ENCODE results near the gene KLF16. TPM values are rescaled to one million over a fixed set of nuclear protein-coding genes. Genes with fewer than 3 reads are reported as not detected.
"Not testable (repeated sequence)": the region's sequence is repeated elsewhere in the genome, so short reads cannot be mapped to it uniquely, and the experiment has no call there.

Gene KLF16
- total RNA-seq, 1 donor, result 6.9 TPM

DNA sequence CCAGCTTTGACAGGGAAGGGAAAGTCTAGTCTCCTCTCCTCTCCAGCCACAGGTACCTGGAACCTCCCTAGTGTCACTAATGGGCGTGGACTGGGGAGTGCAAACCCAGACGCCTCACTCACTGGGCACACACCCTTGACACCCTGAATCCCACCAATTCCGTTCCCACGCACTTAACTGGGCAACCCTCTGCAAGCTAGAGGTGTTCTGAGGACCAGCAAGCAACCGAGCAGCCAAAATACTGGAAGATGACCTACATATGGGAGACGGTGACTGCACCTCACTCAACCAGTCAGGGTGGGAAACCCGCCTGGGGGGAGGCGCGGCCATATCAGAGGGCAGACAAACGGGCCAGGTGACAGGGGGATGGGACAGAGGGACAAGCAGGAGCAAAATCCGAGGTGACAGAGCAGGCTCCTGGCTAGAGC is 20.9 kb upstream of the KLF16 start:
- H3K9me3 ChIP-seq (ENCODE audit: low read depth, low read length), result no peaks in the 10 kb centered on the region
- H3K4me3 ChIP-seq (ENCODE audit: insufficient read depth, low read length), result peak overlapping the region; percentile 94
- H3K4me1 ChIP-seq (ENCODE audit: insufficient read depth, low read length), result peaks cover 10% of the 10 kb centered on the region
- DNase-seq (ENCODE audit: insufficient read length, low spot score, missing footprints), result peak; percentile 93
- TF ChIP-seq, protein P1, sequence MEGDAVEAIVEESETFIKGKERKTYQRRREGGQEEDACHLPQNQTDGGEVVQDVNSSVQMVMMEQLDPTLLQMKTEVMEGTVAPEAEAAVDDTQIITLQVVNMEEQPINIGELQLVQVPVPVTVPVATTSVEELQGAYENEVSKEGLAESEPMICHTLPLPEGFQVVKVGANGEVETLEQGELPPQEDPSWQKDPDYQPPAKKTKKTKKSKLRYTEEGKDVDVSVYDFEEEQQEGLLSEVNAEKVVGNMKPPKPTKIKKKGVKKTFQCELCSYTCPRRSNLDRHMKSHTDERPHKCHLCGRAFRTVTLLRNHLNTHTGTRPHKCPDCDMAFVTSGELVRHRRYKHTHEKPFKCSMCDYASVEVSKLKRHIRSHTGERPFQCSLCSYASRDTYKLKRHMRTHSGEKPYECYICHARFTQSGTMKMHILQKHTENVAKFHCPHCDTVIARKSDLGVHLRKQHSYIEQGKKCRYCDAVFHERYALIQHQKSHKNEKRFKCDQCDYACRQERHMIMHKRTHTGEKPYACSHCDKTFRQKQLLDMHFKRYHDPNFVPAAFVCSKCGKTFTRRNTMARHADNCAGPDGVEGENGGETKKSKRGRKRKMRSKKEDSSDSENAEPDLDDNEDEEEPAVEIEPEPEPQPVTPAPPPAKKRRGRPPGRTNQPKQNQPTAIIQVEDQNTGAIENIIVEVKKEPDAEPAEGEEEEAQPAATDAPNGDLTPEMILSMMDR (IDR thresholded peaks at IDR 0.05; ENCODE audit: extremely low read depth, low read depth, low read length), result no peak
- H3K4me2 ChIP-seq (ENCODE audit: insufficient read depth, low read length), result peak overlapping the region; percentile 96
- H3K27ac ChIP-seq (ENCODE audit: low read depth, low read length), result peak overlapping the region; percentile 80
- peaks cover 38% of the 10 kb centered on the region for H4K20me1 ChIP-seq (ENCODE audit: insufficient read depth, low read length)
- no peaks in the 10 kb centered on the region for H3K36me3 ChIP-seq (ENCODE audit: insufficient read depth, low read length)
- no peaks in the 10 kb centered on the region for H3K27me3 ChIP-seq (ENCODE audit: insufficient read depth, low read length)
- peak overlapping the region; percentile 72 for H2AFZ ChIP-seq (ENCODE audit: low read length)
- H3K79me2 ChIP-seq (ENCODE audit: insufficient read depth, low read length), result peaks cover 47% of the 10 kb centered on the region

GRCh38 chr19:1883784-1884183 is 20.4 kb upstream of the KLF16 start:
- peak overlapping the region; percentile 94 for H3K4me3 ChIP-seq (ENCODE audit: insufficient read depth, low read length)
- DNase-seq (ENCODE audit: insufficient read length, low spot score, missing footprints), result peak; percentile 92
- H3K4me2 ChIP-seq (ENCODE audit: insufficient read depth, low read length), result peak overlapping the region; percentile 96
- H3K27me3 ChIP-seq (ENCODE audit: insufficient read depth, low read length), result no peaks in the 10 kb centered on the region
- H3K9me3 ChIP-seq (ENCODE audit: low read depth, low read length), result no peaks in the 10 kb centered on the region
- H2AFZ ChIP-seq (ENCODE audit: low read length), result no peak overlapping the region
- H3K27ac ChIP-seq (ENCODE audit: low read depth, low read length), result no peak overlapping the region
- TF ChIP-seq, protein P1 (IDR thresholded peaks at IDR 0.05; ENCODE audit: extremely low read depth, low read depth, low read length), result no peak
- H4K20me1 ChIP-seq (ENCODE audit: insufficient read depth, low read length), result peaks cover 38% of the 10 kb centered on the region
- peaks cover 47% of the 10 kb centered on the region for H3K79me2 ChIP-seq (ENCODE audit: insufficient read depth, low read length)
- peaks cover 10% of the 10 kb centered on the region for H3K4me1 ChIP-seq (ENCODE audit: insufficient read depth, low read length)
- H3K36me3 ChIP-seq (ENCODE audit: insufficient read depth, low read length), result no peaks in the 10 kb centered on the region

- Histone ChIP-seq H3K4me2 (ENCODE audit: insufficient read depth, low read length) (peak overlapping the region; percentile 96), H3K79me2 (ENCODE audit: insufficient read depth, low read length) (peaks cover 47% of the 10 kb centered on the region), H3K4me1 (ENCODE audit: insufficient read depth, low read length) (peaks cover 10% of the 10 kb centered on the region), H3K27ac (ENCODE audit: low read depth, low read length) (no peak overlapping the region), H3K27me3 (ENCODE audit: insufficient read depth, low read length) (no peaks in the 10 kb centered on the region), H4K20me1 (ENCODE audit: insufficient read depth, low read length) (peaks cover 38% of the 10 kb centered on the region), H3K4me3 (ENCODE audit: insufficient read depth, low read length) (peak overlapping the region; percentile 94), H3K36me3 (ENCODE audit: insufficient read depth, low read length) (no peaks in the 10 kb centered on the region), H3K9me3 (ENCODE audit: low read depth, low read length) (no peaks in the 10 kb centered on the region), H2AFZ (ENCODE audit: low read length) (no peak overlapping the region)
- TF ChIP-seq, protein P1 (IDR thresholded peaks at IDR 0.05; ENCODE audit: extremely low read depth, low read depth, low read length), result no peak
- peak; percentile 89 for DNase-seq (ENCODE audit: insufficient read length, low spot score, missing footprints)
Measured at GRCh38 chr19:1882786-1883692, 19.7 kb upstream of the KLF16 start.

- Histone ChIP-seq H2AFZ (ENCODE audit: low read length) (no peak overlapping the region), H3K79me2 (ENCODE audit: insufficient read depth, low read length) (peaks cover 47% of the 10 kb centered on the region), H3K4me1 (ENCODE audit: insufficient read depth, low read length) (peaks cover 10% of the 10 kb centered on the region), H3K27me3 (ENCODE audit: insufficient read depth, low read length) (no peaks in the 10 kb centered on the region), H3K27ac (ENCODE audit: low read depth, low read length) (no peak overlapping the region), H3K36me3 (ENCODE audit: insufficient read depth, low read length) (no peaks in the 10 kb centered on the region), H3K4me3 (ENCODE audit: insufficient read depth, low read length) (no peak overlapping the region), H3K9me3 (ENCODE audit: low read depth, low read length) (no peaks in the 10 kb centered on the region), H3K4me2 (ENCODE audit: insufficient read depth, low read length) (no peak overlapping the region), H4K20me1 (ENCODE audit: insufficient read depth, low read length) (peaks cover 38% of the 10 kb centered on the region)
- TF ChIP-seq, protein P1 (IDR thresholded peaks at IDR 0.05; ENCODE audit: extremely low read depth, low read depth, low read length), result no peak
- DNase-seq (ENCODE audit: insufficient read length, low spot score, missing footprints), result peak; percentile 72
Measured at GRCh38 chr19:1882089-1882785, 18.9 kb upstream of the KLF16 start.

- Histone ChIP-seq H4K20me1 (ENCODE audit: insufficient read depth, low read length) (peaks cover 38% of the 10 kb centered on the region), H3K79me2 (ENCODE audit: insufficient read depth, low read length) (peaks cover 48% of the 10 kb centered on the region), H3K4me1 (ENCODE audit: insufficient read depth, low read length) (peaks cover 11% of the 10 kb centered on the region)
- not testable (repeated sequence) for H3K4me3 ChIP-seq (ENCODE audit: insufficient read depth, low read length); H2AFZ ChIP-seq (ENCODE audit: low read length); H3K4me2 ChIP-seq (ENCODE audit: insufficient read depth, low read length); H3K27me3 ChIP-seq (ENCODE audit: insufficient read depth, low read length); H3K36me3 ChIP-seq (ENCODE audit: insufficient read depth, low read length); H3K9me3 ChIP-seq (ENCODE audit: low read depth, low read length); H3K27ac ChIP-seq (ENCODE audit: low read depth, low read length)
- peak; percentile 46 for DNase-seq (ENCODE audit: insufficient read length, low spot score, missing footprints)
Measured at GRCh38 chr19:1881393-1882088, 18.2 kb upstream of the KLF16 start.
